COLO668 (cell line): ENCODE data around the gene LRRTM4.
"Not testable (repeated sequence)": the region's sequence is repeated elsewhere in the genome, so short reads cannot be mapped to it uniquely, and the experiment has no call there.

Experiments
- DNase-seq: peaks from one replicate; lab custom pipeline; 2025; ENCODE audit not compliant: unreplicated experiment; lab: John Stamatoyannopoulos, UW

LRRTM4 gene

DNA sequence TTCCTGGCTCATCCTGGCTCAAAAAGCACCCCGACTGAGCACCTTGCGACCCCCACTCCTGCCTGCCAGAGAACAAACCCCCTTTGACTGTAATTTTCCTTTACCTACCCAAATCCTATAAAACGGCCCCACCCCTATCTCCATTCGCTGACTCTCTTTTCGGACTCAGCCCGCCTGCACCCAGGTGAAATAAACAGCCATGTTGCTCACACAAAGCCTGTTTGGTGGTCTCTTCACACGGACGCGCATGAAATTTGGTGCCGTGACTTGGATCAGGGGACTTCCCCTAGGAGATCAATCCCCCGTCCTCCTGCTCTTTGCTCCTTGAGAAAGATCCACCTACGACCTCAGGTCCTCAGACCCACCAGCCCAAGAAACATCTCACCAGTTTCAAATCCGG, 433.8 kb downstream of the LRRTM4 start:
- DNase-seq, result not testable (repeated sequence)

DNA sequence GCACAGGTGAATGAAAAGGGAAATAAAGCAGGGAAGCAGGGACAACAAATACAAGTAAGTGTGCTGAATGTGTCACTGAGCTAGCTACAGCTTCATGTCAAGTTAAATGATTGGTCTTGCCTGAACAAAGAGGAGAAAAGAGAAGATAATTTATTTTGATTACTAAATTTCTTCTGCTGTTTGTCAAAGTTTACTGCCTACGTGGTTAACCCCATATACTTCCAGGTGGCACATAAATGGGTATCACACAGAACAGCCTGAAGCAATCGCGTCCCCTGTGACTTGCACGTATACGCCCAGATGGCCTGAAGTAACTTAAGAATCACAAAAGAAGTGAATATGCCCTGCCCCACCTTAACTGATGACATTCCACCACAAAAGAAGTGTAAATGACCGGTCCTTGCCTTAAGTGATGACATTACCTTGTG, 434.2 kb downstream of the LRRTM4 start:
- no peak for DNase-seq

DNA sequence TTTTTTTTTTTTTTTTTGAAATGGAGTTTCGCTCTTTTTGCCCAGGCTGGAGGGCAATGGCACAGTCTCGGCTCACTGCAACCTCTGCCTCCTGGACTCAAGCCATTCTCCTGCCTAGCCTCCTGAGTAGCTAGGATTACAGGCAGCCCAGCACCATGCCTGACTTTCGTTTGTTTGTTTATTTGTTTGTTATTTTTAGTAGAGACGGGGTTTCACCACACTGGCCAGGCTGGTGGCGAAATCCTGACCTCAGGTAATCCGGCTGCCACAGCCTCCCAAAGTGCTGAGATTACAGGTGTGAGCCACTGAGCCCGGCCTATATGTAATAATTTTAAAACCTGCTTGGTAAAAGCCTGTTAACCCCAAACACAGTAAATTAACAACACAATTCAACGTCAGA, 435.7 kb downstream of the LRRTM4 start:
- DNase-seq, result no peak

GRCh38 chr2:77086051-77086450, 436.1 kb downstream of the LRRTM4 start:
- no peak for DNase-seq

DNA sequence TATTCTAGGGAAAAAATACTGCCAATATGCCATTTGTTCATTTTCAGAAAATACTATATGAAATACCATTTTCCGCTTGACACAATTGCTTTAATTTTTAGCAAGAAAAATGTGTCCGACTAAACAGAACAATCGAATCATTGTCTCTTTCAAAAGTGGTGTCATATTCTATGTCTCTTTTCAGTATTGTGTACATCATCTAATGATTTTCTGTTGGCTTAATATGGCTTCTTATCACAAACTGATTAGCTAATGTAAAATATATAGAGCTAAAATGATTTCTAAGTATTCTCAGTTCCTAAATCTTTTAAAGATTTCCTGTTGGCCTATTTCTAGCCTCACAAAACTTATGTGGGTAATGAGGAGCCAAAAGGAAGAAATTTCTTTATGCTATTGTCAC, 436.6 kb downstream of the LRRTM4 start:
- DNase-seq, result no peak

DNA sequence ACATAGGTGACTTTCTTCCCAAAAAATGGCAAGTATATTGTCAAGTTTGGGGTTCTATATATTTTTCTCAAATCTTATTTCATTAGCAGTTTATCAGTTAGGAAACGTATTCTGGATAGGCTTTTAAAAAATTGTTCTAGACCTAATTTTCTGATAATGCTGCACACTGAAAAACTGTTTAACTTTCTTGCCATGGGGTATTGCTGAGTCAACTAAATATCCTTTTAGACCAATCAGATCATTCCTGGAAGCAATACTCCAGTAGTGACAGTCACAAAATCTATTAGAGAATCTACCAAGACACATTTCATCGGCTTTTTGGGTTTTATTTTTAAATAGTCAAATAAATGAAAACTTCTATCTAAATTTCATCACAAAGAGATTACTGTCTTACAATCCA, 440.6 kb downstream of the LRRTM4 start:
- DNase-seq, result no peak

DNA sequence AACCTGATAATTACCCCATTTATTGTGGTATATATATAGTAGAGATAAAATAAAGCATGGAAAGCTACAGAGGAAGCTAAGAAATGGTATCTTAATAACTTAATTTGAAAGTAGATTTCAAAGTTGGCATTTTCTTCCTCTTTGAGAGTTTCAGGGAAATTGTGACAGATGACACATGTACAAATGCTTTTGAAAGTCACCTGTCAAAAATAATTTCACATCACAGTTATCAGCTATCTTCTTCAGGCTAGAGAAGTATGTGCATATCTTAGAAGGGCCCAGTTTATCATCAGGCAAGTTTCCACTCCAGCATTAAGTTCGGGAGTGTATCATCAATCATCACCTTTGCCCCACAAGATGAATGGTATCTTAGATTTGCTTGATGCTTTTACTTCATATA, 457.9 kb downstream of the LRRTM4 start:
- DNase-seq, result no peak

GRCh38 chr2:77054938-77055337, 467.2 kb downstream of the LRRTM4 start:
- DNase-seq, result no peak

- DNase-seq, result no peak
Observed at GRCh38 chr2:77046339-77046738, 475.8 kb downstream of the LRRTM4 start.

- not testable (repeated sequence) for DNase-seq
Observed at GRCh38 chr2:77045456-77045855, 476.7 kb downstream of the LRRTM4 start.

DNA sequence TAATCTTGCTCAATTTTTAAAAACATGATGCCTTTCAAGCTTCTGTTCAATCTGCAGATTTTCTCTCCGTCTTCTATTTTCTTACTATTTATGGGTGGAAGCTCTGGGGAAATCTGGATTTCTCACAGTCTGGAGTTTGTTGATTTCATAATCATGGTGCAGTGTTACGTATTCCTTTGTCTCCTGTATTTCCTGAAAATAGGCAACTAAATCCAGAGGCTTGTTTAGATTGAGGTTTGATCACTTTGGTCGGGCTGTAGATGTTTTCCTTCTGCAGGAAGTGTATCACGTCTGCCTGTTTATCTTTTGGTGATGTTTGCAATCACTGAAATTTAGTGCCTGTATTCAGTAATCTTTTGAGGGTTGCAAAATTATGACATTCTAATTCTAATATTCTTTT, 487.7 kb downstream of the LRRTM4 start:
- no peak for DNase-seq

- DNase-seq, result not testable (repeated sequence)
Observed at GRCh38 chr2:77029237-77029636, 492.9 kb downstream of the LRRTM4 start.

- no peak for DNase-seq
Observed at GRCh38 chr2:77028032-77028600, 494.1 kb downstream of the LRRTM4 start.

DNA sequence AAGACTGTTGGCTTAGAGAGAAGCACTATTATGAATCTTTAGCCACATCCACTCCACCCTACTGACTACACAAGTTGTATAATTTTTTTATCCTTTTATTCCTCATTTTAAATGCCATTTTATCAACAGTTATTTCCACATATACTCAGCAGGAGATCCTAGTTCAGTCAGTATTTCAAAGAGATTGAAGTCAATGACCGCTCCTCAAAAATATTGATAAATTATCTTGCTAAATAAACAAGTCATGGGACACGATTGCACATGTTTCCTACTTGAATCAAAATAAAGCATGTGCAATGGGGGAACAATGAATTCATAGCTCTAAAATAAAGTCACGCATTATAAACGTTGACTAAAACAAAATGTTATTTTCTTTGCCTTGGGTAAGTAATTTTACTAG, 496.5 kb downstream of the LRRTM4 start:
- DNase-seq, result no peak

- no peak for DNase-seq
Observed at GRCh38 chr2:77021161-77021560, 501.0 kb downstream of the LRRTM4 start.

DNA sequence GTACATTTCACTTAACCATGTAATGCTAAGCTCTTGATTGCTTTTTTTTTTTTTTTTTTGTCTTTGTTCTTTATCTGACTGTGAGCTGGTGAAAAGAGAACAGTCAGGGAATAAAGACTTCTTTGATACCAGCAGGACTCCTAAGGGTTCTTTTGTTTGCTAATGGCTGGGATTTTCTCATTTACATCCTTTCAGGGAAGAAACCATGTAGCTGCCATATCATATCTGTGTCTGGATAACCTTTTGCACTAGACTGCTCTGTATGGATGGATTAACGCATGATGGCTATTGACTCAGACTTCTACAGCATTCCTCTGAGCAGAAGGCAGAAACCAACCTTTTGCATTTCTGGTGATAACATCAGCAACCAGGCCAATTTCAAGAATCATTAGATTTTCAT, 504.0 kb downstream of the LRRTM4 start:
- DNase-seq, result no peak

DNA sequence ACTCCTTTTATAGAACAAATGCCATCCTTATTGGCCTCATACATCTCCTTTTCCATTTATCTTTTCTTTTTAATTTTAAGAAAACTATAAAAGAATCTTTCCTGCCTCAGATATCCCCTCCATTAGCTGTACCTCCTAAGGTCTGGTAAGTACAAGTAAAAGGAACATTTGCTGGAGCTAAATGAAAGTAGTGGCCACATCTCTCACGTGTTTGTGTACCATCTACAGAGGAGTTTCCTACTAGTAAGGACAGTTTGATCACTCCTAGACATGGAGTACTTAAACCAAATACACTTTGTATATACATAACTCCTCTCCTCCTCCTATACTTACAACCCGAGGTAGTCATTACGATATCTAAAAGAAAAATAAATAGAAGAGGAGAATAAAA, 504.8 kb downstream of the LRRTM4 start:
- DNase-seq, result no peak

DNA sequence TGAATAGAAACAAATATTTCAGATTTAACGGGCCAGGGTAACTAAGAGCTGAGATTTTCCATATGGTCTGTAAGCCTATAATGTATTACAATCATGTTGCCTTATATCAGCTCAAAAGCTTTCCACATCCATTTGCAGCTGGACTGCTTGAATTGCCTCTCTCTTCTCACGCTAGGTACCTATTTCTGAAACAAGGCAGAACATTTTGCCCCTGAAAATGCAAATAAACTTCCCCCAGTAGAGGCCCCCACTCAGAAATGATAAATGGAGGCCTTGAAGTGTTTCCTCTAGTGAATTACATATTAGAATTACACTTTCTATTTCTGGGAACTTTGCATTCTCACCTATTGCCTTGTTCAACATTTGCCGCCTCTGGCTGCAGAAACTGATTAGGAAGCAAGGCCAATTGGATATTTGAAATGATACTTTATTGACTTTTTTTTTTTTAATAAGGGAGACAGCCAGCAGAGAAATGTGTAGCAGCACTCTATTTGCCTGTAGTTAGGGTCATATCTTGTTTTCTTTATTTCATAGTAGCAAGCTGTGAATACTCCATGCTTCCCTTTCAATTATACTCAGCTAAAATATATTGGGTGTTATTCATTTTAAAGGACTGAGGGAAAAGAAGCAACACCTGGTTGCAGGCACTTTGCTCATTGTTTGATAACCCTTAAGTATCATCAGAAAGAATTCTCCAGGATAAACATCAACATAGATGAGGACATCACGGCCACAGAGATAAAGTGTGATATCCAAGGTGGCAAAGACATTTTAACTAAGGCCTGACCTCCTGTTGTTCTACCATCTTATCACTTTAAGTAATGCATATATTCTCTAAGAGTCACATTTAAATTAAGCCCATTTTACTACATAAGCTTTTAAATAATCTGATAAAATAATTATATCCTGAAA, 505.5 kb downstream of the LRRTM4 start:
- no peak for DNase-seq

GRCh38 chr2:77013953-77014352, 508.2 kb downstream of the LRRTM4 start:
- DNase-seq, result no peak

DNA sequence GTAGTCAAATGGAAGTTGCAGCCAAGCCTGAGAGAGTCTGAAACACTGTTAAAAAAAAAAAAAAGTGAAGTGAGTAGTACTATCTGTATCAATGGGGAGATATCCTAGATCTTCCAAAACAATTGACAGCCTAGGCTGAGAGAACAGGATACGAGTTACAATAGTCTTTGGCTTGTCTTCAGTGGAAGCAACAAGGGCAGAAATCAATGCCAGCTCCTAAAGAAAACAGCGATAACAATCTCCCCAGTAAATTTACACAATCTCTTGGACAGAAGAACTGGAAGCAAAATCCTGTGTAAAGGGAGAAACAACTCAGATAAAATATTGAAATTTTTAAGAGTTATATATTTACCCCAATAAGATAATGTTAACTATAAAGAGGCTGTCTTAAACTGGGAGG, 508.7 kb downstream of the LRRTM4 start:
- no peak for DNase-seq

DNA sequence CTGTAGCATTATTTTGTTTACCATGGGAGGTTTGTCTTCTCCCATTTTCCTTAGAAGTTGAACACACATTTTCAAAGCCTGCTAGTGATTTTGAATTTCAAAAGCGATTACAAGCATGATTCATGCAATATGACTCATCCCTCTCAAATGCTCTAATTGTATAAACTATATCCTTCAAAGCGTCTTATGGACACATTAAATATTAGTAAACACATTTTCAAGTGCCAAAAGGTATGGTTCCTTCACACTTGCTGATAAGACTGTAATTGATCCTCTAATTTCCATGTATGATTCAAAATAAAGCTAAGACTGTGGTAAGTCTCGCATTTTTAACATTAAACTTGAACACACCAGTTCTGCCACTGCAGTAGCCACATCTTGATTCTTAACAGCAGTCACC, 512.9 kb downstream of the LRRTM4 start:
- no peak for DNase-seq

GRCh38 chr2:77008853-77009252, 513.3 kb downstream of the LRRTM4 start:
- DNase-seq, result no peak

- DNase-seq, result no peak
Observed at GRCh38 chr2:77007686-77008085, 514.5 kb downstream of the LRRTM4 start.
